Brain pericyte (primary cell): ENCODE results near the gene SPATA19.

Experiments used
- DNase-seq: peaks from one replicate; pipeline ENCODE4 v3.0.0-alpha.2; 2012; ENCODE audit warnings: low read depth, low spot score

Gene SPATA19

GRCh38 chr11:133818302-133818701, 27.0 kb downstream of the SPATA19 start:
- no peak for DNase-seq

GRCh38 chr11:133817449-133817848, 27.9 kb downstream of the SPATA19 start:
- no peak for DNase-seq

GRCh38 chr11:133816146-133816870, 29.0 kb downstream of the SPATA19 start:
- no peak for DNase-seq

GRCh38 chr11:133815636-133816035, 29.7 kb downstream of the SPATA19 start:
- no peak for DNase-seq

- no peak for DNase-seq
These were observed 30.7 kb downstream of the SPATA19 start for GRCh38 chr11:133814588-133815100.

- no peak for DNase-seq
These were observed 33.2 kb downstream of the SPATA19 start for GRCh38 chr11:133811850-133812685.

GRCh38 chr11:133810766-133811165, 34.5 kb downstream of the SPATA19 start:
- no peak for DNase-seq

- DNase-seq, result no peak
These were observed 35.5 kb downstream of the SPATA19 start for GRCh38 chr11:133809569-133810491.

GRCh38 chr11:133808393-133809140, 36.7 kb downstream of the SPATA19 start:
- no peak for DNase-seq

- DNase-seq, result no peak
These were observed 42.3 kb downstream of the SPATA19 start for GRCh38 chr11:133803026-133803425.

- DNase-seq, result no peak
These were observed 44.0 kb downstream of the SPATA19 start for GRCh38 chr11:133801356-133801755.

GRCh38 chr11:133800666-133801065, 44.6 kb downstream of the SPATA19 start:
- DNase-seq, result no peak

GRCh38 chr11:133797554-133797953, 47.8 kb downstream of the SPATA19 start:
- DNase-seq, result no peak

- DNase-seq, result no peak
These were observed 49.1 kb downstream of the SPATA19 start for GRCh38 chr11:133796043-133796795.

- DNase-seq, result no peak
These were observed 50.2 kb downstream of the SPATA19 start for GRCh38 chr11:133795088-133795487.

GRCh38 chr11:133794205-133794604, 51.1 kb downstream of the SPATA19 start:
- no peak for DNase-seq

GRCh38 chr11:133793271-133794035, 51.9 kb downstream of the SPATA19 start:
- no peak for DNase-seq

- DNase-seq, result no peak
These were observed 54.3 kb downstream of the SPATA19 start for GRCh38 chr11:133790995-133791394.
